Activated T-cell treated with anti-CD3 and anti-CD28 coated beads, Interleukin-2, amount 50 U/mL, for 24 hours (primary cell): ENCODE data around the gene NDRG4.

Source experiments
- DNase-seq: peaks from one replicate; pipeline ENCODE4 v3.0.0-alpha.2; 2020
- H3K27ac Mint-ChIP-seq: 2 replicates; pipeline ENCODE4 v1.8.0; 2020; ENCODE audit warnings: mild to moderate bottlenecking, mixed read lengths
- H3K27me3 Mint-ChIP-seq: 2 replicates; pipeline ENCODE4 v1.8.0; 2020; ENCODE audit warnings: mixed read lengths
- H3K36me3 Mint-ChIP-seq: 2 replicates; pipeline ENCODE4 v1.8.0; 2020; ENCODE audit warnings: low read depth, mixed read lengths
- H3K4me1 Mint-ChIP-seq: 2 replicates; pipeline ENCODE4 v1.8.0; 2020; ENCODE audit warnings: low read depth, mixed read lengths
- H3K4me3 Mint-ChIP-seq: 2 replicates; pipeline ENCODE4 v1.8.0; 2020; ENCODE audit warnings: mild to moderate bottlenecking, moderate library complexity, mixed read lengths
- H3K9me3 Mint-ChIP-seq: 2 replicates; pipeline ENCODE4 v1.8.0; 2020; ENCODE audit warnings: mixed read lengths

NDRG4 gene

DNA sequence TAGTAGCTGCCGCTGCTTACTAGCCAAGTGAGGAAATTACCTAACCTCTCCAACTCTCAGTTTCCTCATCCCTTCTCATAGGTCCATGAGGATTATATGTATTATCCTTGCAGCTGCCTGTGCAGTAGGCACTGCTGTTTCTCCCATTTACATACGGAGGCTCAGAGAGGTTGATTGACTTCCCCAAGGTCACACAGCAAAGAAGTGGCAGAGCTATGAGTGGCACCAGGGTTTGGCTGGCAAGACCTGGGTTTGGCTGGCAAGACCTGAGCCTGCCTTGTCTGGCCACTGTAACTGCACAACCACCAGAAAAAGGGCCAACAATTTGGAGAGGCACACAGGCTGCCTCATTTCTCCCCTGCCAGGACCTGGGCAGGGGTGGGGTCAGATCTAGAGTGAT, 2.5 kb upstream of the NDRG4 start:
- Mint-ChIP-seq H3K27ac (peak overlapping the region; percentile 59), H3K27me3 (peaks cover 17% of the 10 kb centered on the region), H3K4me3 (no peak overlapping the region), H3K4me1 (peaks cover 25% of the 10 kb centered on the region), H3K36me3 (no peaks in the 10 kb centered on the region), H3K9me3 (no peaks in the 10 kb centered on the region)
- DNase-seq = peak; percentile 29

DNA sequence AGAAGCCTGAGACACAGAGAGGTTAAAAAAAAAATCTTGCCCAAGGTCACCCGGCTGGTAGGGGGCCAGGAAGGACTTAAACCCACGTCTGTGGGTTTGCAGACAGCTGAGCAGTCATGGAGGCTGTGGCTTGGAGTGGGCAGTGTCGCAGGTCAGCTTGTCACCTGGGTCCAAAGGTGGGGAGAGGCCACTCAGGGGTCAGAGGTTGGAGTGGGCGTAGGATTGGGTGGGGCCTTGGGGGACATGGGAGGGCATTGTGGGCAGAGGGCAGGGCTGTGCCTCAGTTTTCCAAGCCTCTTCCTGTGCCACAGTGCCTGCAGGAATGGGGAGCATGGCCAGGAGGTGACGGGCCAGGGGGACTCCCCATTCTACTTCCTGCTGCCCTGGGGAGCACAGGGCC, 2.0 kb upstream of the NDRG4 start:
- Mint-ChIP-seq H3K4me3 (no peak overlapping the region), H3K27me3 (peaks cover 20% of the 10 kb centered on the region), H3K4me1 (peaks cover 25% of the 10 kb centered on the region), H3K36me3 (no peaks in the 10 kb centered on the region), H3K27ac (peak overlapping the region; percentile 59), H3K9me3 (no peaks in the 10 kb centered on the region)
- peak; percentile 25 for DNase-seq

DNA sequence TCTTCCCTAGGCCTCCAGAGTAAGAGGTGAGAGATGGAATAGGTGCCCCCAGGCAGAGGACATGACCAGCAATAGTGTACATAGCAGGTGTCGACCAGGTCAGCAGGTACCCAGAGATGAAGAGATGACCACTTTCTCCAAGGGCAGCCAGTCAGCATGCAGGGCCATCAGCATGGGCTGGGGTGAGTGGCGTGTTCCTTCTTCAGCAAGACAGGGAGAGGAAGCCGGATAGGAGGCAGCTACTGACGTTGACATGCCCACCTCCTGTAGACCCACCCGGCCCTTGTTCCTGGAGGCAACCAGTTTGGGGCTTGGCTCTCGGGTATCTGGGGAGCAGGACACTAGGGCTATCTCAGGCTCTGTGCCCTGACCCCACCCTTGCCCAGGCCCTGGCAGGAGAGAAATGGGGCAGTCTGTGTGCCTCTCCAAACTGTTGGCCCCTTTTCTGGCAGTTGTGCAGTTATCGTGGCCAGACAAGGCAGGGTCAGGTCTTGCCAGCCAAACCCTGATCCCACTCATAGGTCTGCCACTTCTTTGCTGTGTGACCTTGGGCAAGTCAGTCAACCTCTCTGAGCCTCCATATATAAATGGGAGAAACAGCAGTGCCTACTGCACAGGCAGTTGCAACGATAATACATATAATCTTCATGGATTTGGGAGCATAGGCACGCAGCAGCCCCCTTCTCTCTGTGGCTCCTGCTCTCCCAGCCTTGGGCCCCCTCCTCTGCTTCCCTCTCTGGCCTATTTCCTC, 1.4 kb upstream of the NDRG4 start:
- Mint-ChIP-seq H3K27ac (no peak overlapping the region), H3K4me1 (peaks cover 25% of the 10 kb centered on the region), H3K27me3 (peaks cover 24% of the 10 kb centered on the region), H3K9me3 (no peaks in the 10 kb centered on the region), H3K36me3 (no peaks in the 10 kb centered on the region), H3K4me3 (no peak overlapping the region)
- DNase-seq = no peak

DNA sequence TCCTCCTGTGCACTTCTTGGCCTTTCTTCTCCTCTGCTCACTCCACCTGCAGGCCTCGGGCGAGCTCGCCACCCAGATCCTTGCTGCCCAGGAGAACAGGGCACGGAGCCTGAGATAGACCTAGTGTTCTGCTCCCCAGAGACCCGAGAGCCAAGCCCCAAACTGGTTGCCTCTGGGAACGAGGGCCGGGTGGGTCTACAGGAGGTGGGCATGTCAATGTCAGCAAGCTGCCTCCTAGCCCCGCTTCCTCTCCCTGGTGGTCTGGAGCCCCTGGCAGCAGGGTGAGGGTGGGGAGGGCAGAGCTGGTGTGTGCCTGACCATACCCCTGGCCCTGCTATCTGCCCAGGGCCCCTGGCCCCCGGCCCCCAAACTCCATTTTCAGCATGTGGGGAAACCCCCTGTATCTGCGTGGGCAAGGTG, 841 bp upstream of the NDRG4 start:
- no peaks in the 10 kb centered on the region for H3K9me3 Mint-ChIP-seq
- H3K27me3 Mint-ChIP-seq = peaks cover 24% of the 10 kb centered on the region
- no peak for DNase-seq
- peaks cover 25% of the 10 kb centered on the region for H3K4me1 Mint-ChIP-seq
- no peak overlapping the region for H3K27ac Mint-ChIP-seq
- H3K4me3 Mint-ChIP-seq = no peak overlapping the region
- no peaks in the 10 kb centered on the region for H3K36me3 Mint-ChIP-seq

DNA sequence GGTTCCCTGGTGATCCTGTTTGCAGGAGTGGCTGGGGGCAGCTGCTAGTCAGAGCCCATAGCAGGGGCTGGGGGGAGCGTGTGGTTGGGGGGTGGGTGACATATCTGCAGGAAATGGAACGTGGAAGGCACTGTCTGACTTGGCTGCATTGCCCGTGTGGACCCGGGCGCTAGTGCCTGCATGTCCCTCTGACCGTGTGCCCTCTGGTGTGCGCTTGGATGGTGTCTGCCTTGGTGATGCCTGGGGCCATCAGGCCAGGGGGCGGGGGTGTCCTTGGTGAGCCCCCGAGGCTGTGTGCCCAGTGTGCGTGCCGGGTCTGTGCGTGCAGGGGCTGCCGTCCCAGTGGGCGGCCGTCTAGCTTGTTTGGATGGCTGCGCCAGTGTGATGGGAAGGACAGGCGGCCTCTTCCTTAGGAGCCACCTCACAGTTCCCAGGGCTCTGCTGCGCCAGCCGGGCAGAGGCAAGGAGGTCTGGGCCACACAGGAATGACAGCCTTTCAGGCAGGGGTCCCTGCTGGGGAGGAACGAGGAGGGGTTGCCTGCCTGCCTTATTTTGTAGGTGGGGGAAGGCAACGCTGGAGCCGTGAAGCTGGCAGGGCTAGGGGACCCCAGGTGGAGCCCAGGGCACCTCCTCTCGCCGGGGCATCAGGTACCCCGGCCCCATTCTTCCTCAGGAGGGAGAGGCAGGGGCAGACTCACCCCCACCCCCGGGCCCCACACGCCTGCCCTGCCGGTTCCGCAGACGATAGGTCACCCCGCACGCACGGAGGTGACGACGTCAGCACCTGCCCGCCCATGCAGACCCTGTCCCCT, 693 bp downstream of the NDRG4 start:
- Mint-ChIP-seq H3K27me3 (peaks cover 24% of the 10 kb centered on the region), H3K9me3 (no peaks in the 10 kb centered on the region), H3K4me3 (peak overlapping the region; percentile 68), H3K36me3 (no peaks in the 10 kb centered on the region), H3K4me1 (peaks cover 16% of the 10 kb centered on the region), H3K27ac (no peak overlapping the region)
- DNase-seq = no peak

DNA sequence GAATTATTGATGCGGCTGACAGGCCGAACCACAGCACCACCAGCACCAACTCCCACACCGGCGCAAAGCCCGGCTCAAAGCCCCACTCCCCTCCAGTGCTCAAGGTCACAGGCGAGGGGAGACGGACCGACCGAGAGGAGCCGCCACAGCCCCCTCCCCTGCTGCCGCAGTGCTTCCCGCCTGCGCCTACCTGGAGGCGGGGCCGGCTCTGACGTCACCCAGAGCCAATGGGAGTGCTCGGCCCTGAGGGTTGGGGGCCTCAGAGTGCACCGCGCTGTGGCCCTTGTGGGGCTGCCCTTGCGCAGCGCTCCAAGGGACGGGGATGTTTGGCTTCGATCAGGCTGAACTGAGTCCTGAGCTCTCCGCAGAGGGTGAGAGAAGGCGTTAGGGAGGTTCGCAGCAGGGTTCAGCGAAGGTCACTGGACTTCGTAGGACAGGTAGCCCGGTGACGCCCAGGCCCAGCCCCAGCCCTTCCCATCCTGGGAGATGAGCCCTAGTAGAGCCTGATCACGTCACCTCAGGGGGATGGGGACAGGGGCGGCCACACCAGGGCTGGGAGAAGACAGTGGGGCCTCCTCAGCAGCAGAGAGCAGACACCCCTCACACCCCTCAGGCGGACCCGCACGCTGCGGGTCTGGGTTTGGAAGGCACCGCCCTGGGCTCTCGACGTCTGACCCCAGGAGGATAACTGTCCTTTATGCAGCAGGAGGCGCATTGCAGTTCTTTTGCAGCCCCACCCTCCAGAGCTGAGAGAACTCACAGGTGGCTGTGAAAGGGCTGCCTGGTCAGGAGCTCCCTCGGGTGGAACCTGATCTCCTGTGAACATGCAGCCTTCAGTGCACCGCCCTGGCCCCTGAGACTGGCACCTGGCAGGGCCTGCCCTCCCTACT, 1.5 kb downstream of the NDRG4 start:
- H3K27me3 Mint-ChIP-seq = peaks cover 24% of the 10 kb centered on the region

DNA sequence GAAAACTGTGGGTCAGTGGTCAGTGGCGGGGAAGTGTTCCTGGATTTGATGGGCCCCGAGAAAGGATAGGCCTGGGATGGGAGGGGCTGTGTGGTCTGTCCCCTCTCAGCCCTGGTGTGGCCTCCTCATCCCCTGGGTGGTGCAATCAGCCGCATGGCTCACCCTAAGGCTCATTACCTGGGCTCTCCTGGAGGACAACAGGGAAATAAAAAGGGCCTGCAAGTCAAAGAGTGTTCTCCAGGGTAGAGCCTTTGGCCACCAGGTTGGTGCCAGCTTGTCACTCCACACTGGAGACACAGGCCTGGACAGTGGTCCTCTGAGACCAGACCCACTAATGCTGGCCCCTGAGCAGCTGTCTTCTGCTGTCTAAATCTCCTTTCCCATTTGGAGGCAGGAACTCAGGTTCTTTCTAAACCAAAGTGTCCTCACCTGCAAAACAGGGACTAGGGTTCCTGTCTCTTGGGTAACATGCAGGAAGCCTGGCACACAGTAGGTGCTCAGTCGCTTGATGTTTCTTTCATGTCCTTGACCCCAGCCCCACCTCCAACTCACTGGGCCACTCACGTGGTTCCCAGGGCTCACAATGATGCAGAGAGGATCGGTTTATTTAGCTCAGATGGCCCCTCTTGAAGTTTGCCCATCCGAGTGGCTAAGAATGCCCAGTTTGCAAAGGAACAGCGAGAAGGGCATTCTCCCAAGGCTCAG, 2.4 kb downstream of the NDRG4 start:
- Mint-ChIP-seq H3K27me3 (peaks cover 24% of the 10 kb centered on the region), H3K9me3 (no peaks in the 10 kb centered on the region), H3K27ac (no peak overlapping the region), H3K36me3 (no peaks in the 10 kb centered on the region), H3K4me1 (peaks cover 12% of the 10 kb centered on the region), H3K4me3 (no peak overlapping the region)
- peak; percentile 26 for DNase-seq

More for the DNA sequence above, 1.5 kb downstream of the NDRG4 start:
- no peaks in the 10 kb centered on the region for H3K9me3 Mint-ChIP-seq
- peak; percentile 70 for DNase-seq
- peaks cover 15% of the 10 kb centered on the region for H3K4me1 Mint-ChIP-seq
- peak overlapping the region; percentile 68 for H3K4me3 Mint-ChIP-seq
- H3K36me3 Mint-ChIP-seq = no peaks in the 10 kb centered on the region
- no peak overlapping the region for H3K27ac Mint-ChIP-seq

DNA sequence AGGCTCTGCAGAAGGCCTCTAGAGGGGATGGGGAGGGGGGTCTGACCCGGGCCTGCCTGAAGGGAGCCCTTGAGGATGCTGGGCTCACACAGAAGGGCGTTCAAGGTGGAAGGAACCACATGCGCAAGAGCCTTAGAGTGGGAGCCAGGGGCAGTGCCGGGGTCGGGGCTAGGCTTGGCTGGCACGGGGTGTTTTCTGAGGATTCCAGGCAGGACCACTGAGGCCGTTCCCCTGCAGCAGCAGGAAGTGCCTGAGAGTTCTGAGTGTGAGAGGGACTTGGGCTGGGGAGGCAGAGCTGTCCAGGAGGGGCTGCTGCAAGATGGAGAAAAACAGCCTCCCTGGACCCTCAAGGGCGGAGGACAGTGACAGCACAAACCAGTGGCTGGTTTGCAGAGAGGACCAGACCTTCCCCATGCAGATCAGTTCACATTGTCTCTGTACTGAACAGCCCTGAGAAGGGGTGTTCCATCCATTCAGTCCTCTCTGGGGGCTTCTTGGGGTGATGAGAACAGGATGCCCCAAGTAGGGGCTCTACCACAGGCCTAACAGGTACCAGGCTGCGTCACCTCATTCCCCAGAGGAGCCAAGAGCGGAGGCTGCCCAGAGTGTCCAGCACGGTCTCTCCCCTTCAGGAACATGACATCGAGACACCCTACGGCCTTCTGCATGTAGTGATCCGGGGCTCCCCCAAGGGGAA, 3.4 kb downstream of the NDRG4 start:
- H3K36me3 Mint-ChIP-seq = no peaks in the 10 kb centered on the region
- peaks cover 24% of the 10 kb centered on the region for H3K27me3 Mint-ChIP-seq
- H3K9me3 Mint-ChIP-seq = no peaks in the 10 kb centered on the region
- peak overlapping the region; percentile 29 for H3K27ac Mint-ChIP-seq
- DNase-seq = peak; percentile 27
- H3K4me1 Mint-ChIP-seq = peaks cover 12% of the 10 kb centered on the region
- H3K4me3 Mint-ChIP-seq = no peak overlapping the region

DNA sequence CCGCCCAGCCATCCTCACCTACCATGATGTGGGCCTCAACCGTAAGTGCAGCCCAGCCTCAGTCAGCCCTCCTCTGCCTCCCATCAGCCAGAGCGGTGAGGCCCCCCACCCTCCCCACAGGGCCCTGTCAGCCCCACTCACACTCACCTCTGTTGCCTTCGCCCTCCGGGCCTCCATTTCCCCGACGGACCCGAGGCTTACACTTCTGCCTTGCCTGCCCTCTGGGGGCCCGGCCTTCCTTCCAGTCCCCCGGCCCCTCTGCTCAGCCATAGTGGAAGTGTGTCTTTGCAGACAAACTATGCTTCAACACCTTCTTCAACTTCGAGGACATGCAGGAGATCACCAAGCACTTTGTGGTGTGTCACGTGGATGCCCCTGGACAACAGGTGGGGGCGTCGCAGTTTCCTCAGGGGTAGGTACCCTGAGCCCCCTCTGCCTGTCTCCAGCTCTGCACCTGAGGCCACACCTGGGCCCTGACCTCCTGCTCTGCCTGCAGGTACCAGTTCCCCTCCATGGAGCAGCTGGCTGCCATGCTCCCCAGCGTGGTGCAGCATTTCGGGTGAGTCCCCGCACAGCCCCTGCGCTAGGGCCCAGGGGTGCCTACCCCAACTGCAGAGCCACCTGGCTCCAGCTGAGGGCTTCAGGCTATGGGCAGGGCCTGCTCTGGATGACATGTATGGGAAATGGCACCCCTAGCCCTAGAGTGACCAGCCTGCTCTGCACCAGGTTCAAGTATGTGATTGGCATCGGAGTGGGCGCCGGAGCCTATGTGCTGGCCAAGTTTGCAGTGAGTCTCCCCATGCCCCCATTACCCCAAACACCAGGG, 4.1 kb downstream of the NDRG4 start:
- Mint-ChIP-seq H3K36me3 (no peaks in the 10 kb centered on the region), H3K4me3 (no peak overlapping the region)
- peak; percentile 22 for DNase-seq

DNA sequence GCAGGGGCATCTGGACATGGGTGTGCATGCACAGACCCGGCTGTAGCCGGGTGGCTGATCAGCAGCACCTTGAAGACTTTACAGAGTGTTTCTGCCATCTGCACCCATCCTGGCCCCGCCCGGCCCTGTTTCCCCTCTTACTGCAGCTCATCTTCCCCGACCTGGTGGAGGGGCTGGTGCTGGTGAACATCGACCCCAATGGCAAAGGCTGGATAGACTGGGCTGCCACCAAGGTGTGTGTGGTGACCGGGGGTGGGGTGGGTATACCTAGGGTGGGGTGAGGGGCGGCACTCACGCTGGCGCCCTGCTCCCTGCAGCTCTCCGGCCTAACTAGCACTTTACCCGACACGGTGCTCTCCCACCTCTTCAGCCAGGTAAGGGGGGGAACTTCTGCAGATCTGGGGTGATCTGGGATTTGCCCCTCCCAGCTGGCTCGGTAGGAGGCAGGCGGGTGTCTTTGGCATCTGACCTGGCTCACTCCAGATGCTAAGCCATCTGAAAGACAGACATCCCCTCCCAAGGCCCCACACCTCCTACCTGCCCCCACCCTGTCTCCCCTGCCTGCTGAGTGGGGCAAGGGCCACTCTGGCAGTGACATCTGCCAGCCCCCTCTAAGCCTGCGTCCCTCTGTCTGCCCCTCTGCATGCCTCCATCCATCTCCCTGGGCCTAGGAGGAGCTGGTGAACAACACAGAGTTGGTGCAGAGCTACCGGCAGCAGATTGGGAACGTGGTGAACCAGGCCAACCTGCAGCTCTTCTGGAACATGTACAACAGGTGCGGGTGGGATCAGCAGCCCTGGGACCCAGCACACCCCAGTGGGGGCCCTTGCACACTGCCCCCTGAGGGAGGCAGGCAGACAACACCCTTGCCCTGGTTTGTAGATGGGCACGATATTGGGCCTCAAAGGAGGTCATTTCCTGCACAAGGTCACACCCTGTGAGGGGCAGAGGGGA, 6.6 kb downstream of the NDRG4 start:
- Mint-ChIP-seq H3K27ac (peak overlapping the region; percentile 30), H3K4me3 (no peak overlapping the region), H3K9me3 (no peaks in the 10 kb centered on the region), H3K36me3 (peaks cover 8% of the 10 kb centered on the region), H3K27me3 (peaks cover 9% of the 10 kb centered on the region), H3K4me1 (peaks cover 2% of the 10 kb centered on the region)
- DNase-seq = peak; percentile 23

More for the DNA sequence above, 4.1 kb downstream of the NDRG4 start:
- peaks cover 12% of the 10 kb centered on the region for H3K4me1 Mint-ChIP-seq
- H3K27ac Mint-ChIP-seq = no peak overlapping the region
- no peaks in the 10 kb centered on the region for H3K9me3 Mint-ChIP-seq
- H3K27me3 Mint-ChIP-seq = peaks cover 24% of the 10 kb centered on the region

DNA sequence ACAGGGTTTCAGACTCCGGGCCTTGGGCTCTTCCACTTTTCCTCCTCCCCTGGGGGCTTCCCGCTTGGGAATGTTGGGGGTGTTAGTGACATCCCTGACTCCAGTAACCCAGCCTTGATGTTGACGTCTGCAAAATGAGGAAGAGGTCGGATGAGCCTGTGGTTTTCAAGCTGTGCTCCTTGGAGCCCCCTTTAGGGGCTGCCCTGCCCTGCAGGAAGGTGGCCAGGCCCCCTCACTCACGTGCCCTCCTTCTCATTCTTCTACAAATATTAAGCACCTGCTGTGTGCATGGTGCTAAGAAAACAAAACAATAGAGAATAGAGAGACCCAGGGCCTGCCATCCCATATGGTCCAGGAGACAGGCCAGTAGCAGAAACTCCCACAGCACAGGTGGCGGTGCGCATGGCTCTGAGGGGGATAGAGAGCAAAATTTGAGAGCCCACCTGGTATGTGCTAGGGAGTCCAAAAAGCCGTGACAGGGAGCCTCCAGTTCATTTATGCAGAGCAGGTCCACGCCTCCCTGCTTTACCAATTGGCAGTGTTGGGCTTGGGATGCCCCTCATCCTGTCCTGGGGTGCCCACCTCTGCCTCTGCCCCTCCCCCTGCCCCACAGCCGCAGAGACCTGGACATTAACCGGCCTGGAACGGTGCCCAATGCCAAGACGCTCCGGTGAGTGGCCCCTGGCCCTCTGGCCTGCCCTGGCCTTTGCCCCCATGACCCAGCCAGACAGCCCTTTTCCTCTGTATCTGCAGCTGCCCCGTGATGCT, 7.4 kb downstream of the NDRG4 start:
- H3K4me1 Mint-ChIP-seq = peaks cover 5% of the 10 kb centered on the region
- H3K9me3 Mint-ChIP-seq = no peaks in the 10 kb centered on the region
- H3K36me3 Mint-ChIP-seq = peaks cover 16% of the 10 kb centered on the region
- no peak overlapping the region for H3K4me3 Mint-ChIP-seq
- H3K27me3 Mint-ChIP-seq = peaks cover 7% of the 10 kb centered on the region
- DNase-seq = no peak
- H3K27ac Mint-ChIP-seq = no peak overlapping the region
